Measurements from ENCODE around the gene TTBK1. TPM values are rescaled to one million over a fixed set of nuclear protein-coding genes. Genes with fewer than 3 reads are reported as not detected.

TTBK1 gene
- total and polyA plus RNA-seq, 10 of the 15 experiments (the other 5 are each of a cell fraction or from before 2014, with no cell fraction given), result 0.05 to 0.27 TPM; not detected in 8

GRCh38 chr6:43308101-43308989, 65.1 kb downstream of the TTBK1 start, which contains the start of gene CRIP3:
CRIP3 (minus strand) TSS chr6:43308826; CDS start chr6:43308792, 34 bp downstream.
- peak within 1 kb of the TSS; percentile 57; the same call in 1 of the 2 replicates for H3K4me3 ChIP-seq
- intact Hi-C loops (cut with micrococcal nuclease; ENCODE audit: unreplicated experiment), result no loop called here
- BruUV-seq (replicated peaks), result TSS peak; percentile 44
- peaks cover 8% of the 10 kb centered on the region for H3K4me1 ChIP-seq (ENCODE audit: control insufficient read depth, insufficient read depth, low read length)
- FAIRE-seq, result no peak
- H3K79me2 ChIP-seq (ENCODE audit: control insufficient read depth, insufficient read depth, low read length), result no peaks in the 10 kb centered on the region
- DNase-seq (ENCODE audit: low read depth, low spot score), result no peak
- in situ Hi-C loops (cut with MboI), result no loop called here
- ChIA-PET CTCF (interaction anchor here (0.6 to 3.9 kb wide), 33 partner anchors 8 to 203 kb away, joined by 3 to 37 read pairs (median 6); partner anchors contain the start of gene ABCC10), SMC1A (ENCODE audit: uncharacterized antibody, unreplicated experiment) (interaction anchor here (0.5 to 3.8 kb wide), 24 partner anchors 7 to 94 kb away, joined by 3 to 70 read pairs (median 6); no protein-coding TSS in a partner anchor), POLR2A (interaction anchor here (0.5 to 1.7 kb wide), 8 partner anchors 10 to 76 kb away, joined by 3 to 16 read pairs (median 4); no protein-coding TSS in a partner anchor), RAD21 (ENCODE audit: unreplicated experiment) (interaction anchor here (0.6 to 3.7 kb wide), 21 partner anchors 9 to 198 kb away, joined by 3 to 48 read pairs (median 6); partner anchors contain the start of gene ZNF318)
- H3K9me3 ChIP-seq (replicated peaks; ENCODE audit: control insufficient read depth, insufficient read depth, low read length), result no peaks in the 10 kb centered on the region
- H3K9ac ChIP-seq (ENCODE audit: control insufficient read depth, insufficient read depth, low read length), result no peak within 1 kb of the TSS; the same call in 1 of the 2 replicates
- H3K27me3 ChIP-seq (replicated peaks in 1 of 2; ENCODE audit: control insufficient read depth in 2 of 2, insufficient read depth in 2 of 2, low read length in 1 of 2), result no peaks in the 10 kb centered on the region
- no peaks in the 10 kb centered on the region for H4K20me1 ChIP-seq (ENCODE audit: control insufficient read depth, insufficient read depth)
- H3K4me2 ChIP-seq (ENCODE audit: control insufficient read depth, insufficient read depth), result peak within 1 kb of the TSS; percentile 75
- ATAC-seq, result peak; percentile 92
- no peaks in the 10 kb centered on the region for H3K36me3 ChIP-seq (ENCODE audit: control insufficient read depth in 2 of 2, insufficient read depth in 2 of 2, low read length in 1 of 2)
- 5% methylated on average over 39 of the region's 39 CpGs for whole genome bisulfite sequencing (ENCODE audit: insufficient coverage, insufficient replicate concordance, low lambda C conversion rate, missing lambda C conversion rate)
- peak within 1 kb of the TSS; percentile 49 for H2AFZ ChIP-seq (ENCODE audit: control insufficient read depth, low read depth, low read length)
- H3K27ac ChIP-seq (ENCODE audit: control insufficient read depth, insufficient read depth), result no peak within 1 kb of the TSS
- peak; percentile 91; the same call in 1 of the 2 replicates for TF ChIP-seq WRNIP1 (IDR thresholded peaks at IDR 0.05; ENCODE audit: borderline replicate concordance, low read depth, low read length)
- TF ChIP-seq DPF2 (IDR thresholded peaks at IDR 0.05), result peak; percentile 100
- no peak for TF ChIP-seq SMAD5 (IDR thresholded peaks at IDR 0.05; ENCODE audit: low read depth)
- TF ChIP-seq HDGF (IDR thresholded peaks at IDR 0.05), result 0 out of 2 replicates have a peak, but pooled peaks have one; percentile 24
- no peak for TF ChIP-seq KDM1A (IDR thresholded peaks at IDR 0.05; ENCODE audit: borderline replicate concordance)
- no peak for TF ChIP-seq ZZZ3 (IDR thresholded peaks at IDR 0.05; ENCODE audit: control insufficient read depth, insufficient read length, low read depth)
- TF ChIP-seq SMARCA5 (IDR thresholded peaks at IDR 0.05), result peak; percentile 54; the same call in 1 of the 2 replicates
- TF ChIP-seq, protein P1, sequence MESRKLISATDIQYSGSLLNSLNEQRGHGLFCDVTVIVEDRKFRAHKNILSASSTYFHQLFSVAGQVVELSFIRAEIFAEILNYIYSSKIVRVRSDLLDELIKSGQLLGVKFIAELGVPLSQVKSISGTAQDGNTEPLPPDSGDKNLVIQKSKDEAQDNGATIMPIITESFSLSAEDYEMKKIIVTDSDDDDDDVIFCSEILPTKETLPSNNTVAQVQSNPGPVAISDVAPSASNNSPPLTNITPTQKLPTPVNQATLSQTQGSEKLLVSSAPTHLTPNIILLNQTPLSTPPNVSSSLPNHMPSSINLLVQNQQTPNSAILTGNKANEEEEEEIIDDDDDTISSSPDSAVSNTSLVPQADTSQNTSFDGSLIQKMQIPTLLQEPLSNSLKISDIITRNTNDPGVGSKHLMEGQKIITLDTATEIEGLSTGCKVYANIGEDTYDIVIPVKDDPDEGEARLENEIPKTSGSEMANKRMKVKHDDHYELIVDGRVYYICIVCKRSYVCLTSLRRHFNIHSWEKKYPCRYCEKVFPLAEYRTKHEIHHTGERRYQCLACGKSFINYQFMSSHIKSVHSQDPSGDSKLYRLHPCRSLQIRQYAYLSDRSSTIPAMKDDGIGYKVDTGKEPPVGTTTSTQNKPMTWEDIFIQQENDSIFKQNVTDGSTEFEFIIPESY (IDR thresholded peaks at IDR 0.05), result no peak
- 0 out of 2 replicates have a peak, but pooled peaks have one; percentile 8 for TF ChIP-seq RAD21 (IDR thresholded peaks at IDR 0.05; ENCODE audit: insufficient read depth, low read depth, low read length)
- 0 out of 2 replicates have a peak, but pooled peaks have one; percentile 23 for TF ChIP-seq NKRF (conservative IDR thresholded peaks at IDR 0.05)
- TF ChIP-seq TBL1XR1 (IDR thresholded peaks at IDR 0.05; ENCODE audit: low read depth, low read length), result no peak
- peak; percentile 49 to 79 (median 50) for TF ChIP-seq CTCF (IDR thresholded peaks at IDR 0.05 in 2 of 3, conservative IDR thresholded peaks at IDR 0.05 in 1 of 3; ENCODE audit: control insufficient read depth in 2 of 3, extremely low read depth in 1 of 3, insufficient read depth in 1 of 3, low read depth in 3 of 3, low read length in 3 of 3)
- TF ChIP-seq BHLHE40 (IDR thresholded peaks at IDR 0.05; ENCODE audit: borderline replicate concordance in 1 of 2, low read depth in 2 of 2, low read length in 1 of 2), result peak in 1 of 2 experiments; percentile 32; a peak in 1 of 4 replicates
- TF ChIP-seq RFX5 (IDR thresholded peaks at IDR 0.05; ENCODE audit: low read depth, low read length), result 0 out of 2 replicates have a peak, but pooled peaks have one; percentile 8
- no peak for TF ChIP-seq POU2F2 (IDR thresholded peaks at IDR 0.05; ENCODE audit: borderline replicate concordance, low read depth, low read length)
- no peak for TF ChIP-seq SUZ12 (IDR thresholded peaks at IDR 0.05; ENCODE audit: unreplicated experiment)
- peak; percentile 68 for TF ChIP-seq IKZF1 (conservative IDR thresholded peaks at IDR 0.05)

All from GM12878 (cell line).